ENCODE data around the gene CHST6. TPM values are rescaled to one million over a fixed set of nuclear protein-coding genes. Genes with fewer than 3 reads are reported as not detected.

CHST6 gene
- total and polyA plus RNA-seq, 2 of the 8 experiments (the other 6 are each of a cell fraction or from before 2014, with no cell fraction given), result 18.2 to 25.4 TPM

DNA sequence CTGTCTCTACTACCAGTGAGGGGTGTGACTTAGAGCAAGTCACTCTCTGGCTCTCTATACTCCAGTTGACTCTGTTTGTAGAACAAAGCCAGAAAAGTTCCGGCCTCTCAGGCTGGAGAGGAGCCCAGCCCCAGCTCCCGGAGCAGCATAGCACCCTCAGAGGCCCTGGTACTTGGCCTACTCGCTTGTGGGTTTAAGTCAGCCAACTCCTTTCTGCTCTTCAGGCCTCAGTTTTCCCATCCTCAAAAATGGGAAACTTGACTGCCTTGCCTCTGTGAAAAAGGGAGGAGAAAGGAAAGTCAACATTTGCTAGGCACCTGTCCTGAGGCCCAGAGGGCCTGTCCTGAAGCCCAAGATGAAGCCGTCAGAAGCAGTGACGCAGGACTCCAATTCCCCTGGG is 1.1 kb downstream of the CHST6 start:
- Histone ChIP-seq H3K9ac (replicated peaks in 1 of 4; ENCODE audit: extremely low read depth in 1 of 4, low read depth in 3 of 4, low read length in 3 of 4) (peak overlapping the region in 3 of 4 experiments; percentile 36 to 74 (median 71); a peak in 3 of 7 replicates), H4K5ac (ENCODE audit: insufficient read length, low read depth, low read length) (no peak overlapping the region), H2AK5ac (ENCODE audit: low read depth, low read length) (no peak overlapping the region), H2BK20ac (ENCODE audit: low read length) (no peak overlapping the region), H4K20me1 (replicated peaks in 1 of 2; ENCODE audit: control insufficient read depth in 1 of 2, insufficient read depth in 2 of 2, low read length in 2 of 2) (peaks cover 0 to 5% of the 10 kb centered on the region in 2 experiments), H3K79me1 (ENCODE audit: low read depth, low read length) (peaks cover 3% of the 10 kb centered on the region; the same call in 1 of the 2 replicates), H4K91ac (replicated peaks; ENCODE audit: insufficient read length, low read length) (no peak overlapping the region), H3K56ac (replicated peaks; ENCODE audit: insufficient read length, low read depth, low read length) (no peak overlapping the region), H3K4ac (replicated peaks; ENCODE audit: insufficient read length, low read depth, low read length) (no peak overlapping the region), H3K14ac (ENCODE audit: insufficient read length) (no peak overlapping the region), H3K36me3 (ENCODE audit: control insufficient read depth in 2 of 4, insufficient read depth in 4 of 4, low read length in 3 of 4) (0 out of 8 replicates have a peak, but pooled peaks cover 0 to 2% (median 0%) of the 10 kb centered on the region in 4 experiments), H2BK15ac (ENCODE audit: low read length) (no peak overlapping the region), H3K4me1 (replicated peaks in 1 of 4; ENCODE audit: control insufficient read depth in 3 of 4, insufficient read depth in 4 of 4, low read length in 3 of 4) (peaks cover 0 to 6% (median under 1%) of the 10 kb centered on the region in 4 experiments; a peak in 3 of 7 replicates), H3K79me2 (ENCODE audit: control insufficient read depth in 1 of 2, insufficient read depth in 2 of 2, low read length in 2 of 2) (peaks cover 0 to 3% of the 10 kb centered on the region in 2 experiments; a peak in 1 of 4 replicates), H3K4me3 (ENCODE audit: extremely low read depth in 1 of 4, insufficient read depth in 2 of 4, low read depth in 3 of 4, low read length in 4 of 4) (peak overlapping the region; percentile 66 to 87 (median 78)), H3K27me3 (replicated peaks in 1 of 4; ENCODE audit: control insufficient read depth in 3 of 4, extremely low read depth in 1 of 4, insufficient read depth in 3 of 4, low read length in 3 of 4) (0 out of 7 replicates have a peak, but pooled peaks cover 0 to 2% (median 0%) of the 10 kb centered on the region in 4 experiments), H2AFZ (ENCODE audit: low read length) (0 out of 2 replicates have a peak overlapping the region, but pooled peaks have one; percentile 41), H3K27ac (ENCODE audit: low read depth, low read length) (no peak overlapping the region), H2BK120ac (replicated peaks; ENCODE audit: low read depth, low read length) (no peak overlapping the region), H3K23ac (ENCODE audit: insufficient read length) (no peak overlapping the region), H3K18ac (ENCODE audit: extremely low read depth, low read length) (no peak overlapping the region; the same call in 1 of the 2 replicates), H4K8ac (ENCODE audit: extremely low read depth, insufficient read depth, low read length) (no peak overlapping the region), H2BK12ac (ENCODE audit: low read depth, low read length) (peak overlapping the region; percentile 27; the same call in 1 of the 2 replicates), H3K4me2 (ENCODE audit: insufficient read depth in 1 of 2, low read depth in 2 of 2, low read length in 2 of 2) (peak overlapping the region; percentile 72 to 84), H2BK5ac (ENCODE audit: low read depth, low read length) (no peak overlapping the region), H3K9me3 (ENCODE audit: insufficient read depth in 2 of 2, low read depth in 1 of 2, low read length in 1 of 2) (no peaks in the 10 kb centered on the region), H3K23me2 (ENCODE audit: low read depth, low read length) (peaks cover 6% of the 10 kb centered on the region; the same call in 1 of the 2 replicates)
- ChIA-PET CTCF (ENCODE audit: partially characterized antibody) (interaction anchor here (0.8 to 5.6 kb wide), 10 partner anchors 15 to 94 kb away, joined by 3 to 56 read pairs (median 4); partner anchors contain the start of gene TMEM170A), POLR2A (ENCODE audit: partially characterized antibody) (interaction anchor here (0.8 to 3.8 kb wide), 15 partner anchors 13 to 191 kb away, joined by 3 to 73 read pairs (median 6); partner anchors contain the start of genes CFDP1, TMEM170A and TMEM231)
- peak; percentile 58; the same call in 1 of the 2 replicates for TF ChIP-seq KDM1A (IDR thresholded peaks at IDR 0.05; ENCODE audit: borderline replicate concordance, low read length)
- TF ChIP-seq BACH1 (IDR thresholded peaks at IDR 0.05; ENCODE audit: low read length), result no peak
- FAIRE-seq, result no peak
- DNase-seq (ENCODE audit: low read depth in 1 of 2, low spot score in 2 of 2), result no peak
- 68% methylated on average over 5 of the region's 5 CpGs; no CpG with 5 or more reads in 1 of the 2 experiments for WGBS, 2 experiments (ENCODE audit: extremely low coverage in 1 of 2, insufficient coverage in 1 of 2, insufficient read length in 1 of 2, insufficient replicate concordance in 2 of 2, low coverage in 1 of 2, low lambda C conversion rate in 2 of 2, missing lambda C conversion rate in 1 of 2)
